Suppressor macrophage treated with lipopolysaccharide for 4 hours (primary cell): Measurements from ENCODE around the gene TADA3.
"Not testable (repeated sequence)": the region's sequence is repeated elsewhere in the genome, so short reads cannot be mapped to it uniquely, and the experiment has no call there.

Experiments used
- DNase-seq: peaks from one replicate; pipeline ENCODE4 v3.0.0-alpha.2; 2020

Gene TADA3

DNA sequence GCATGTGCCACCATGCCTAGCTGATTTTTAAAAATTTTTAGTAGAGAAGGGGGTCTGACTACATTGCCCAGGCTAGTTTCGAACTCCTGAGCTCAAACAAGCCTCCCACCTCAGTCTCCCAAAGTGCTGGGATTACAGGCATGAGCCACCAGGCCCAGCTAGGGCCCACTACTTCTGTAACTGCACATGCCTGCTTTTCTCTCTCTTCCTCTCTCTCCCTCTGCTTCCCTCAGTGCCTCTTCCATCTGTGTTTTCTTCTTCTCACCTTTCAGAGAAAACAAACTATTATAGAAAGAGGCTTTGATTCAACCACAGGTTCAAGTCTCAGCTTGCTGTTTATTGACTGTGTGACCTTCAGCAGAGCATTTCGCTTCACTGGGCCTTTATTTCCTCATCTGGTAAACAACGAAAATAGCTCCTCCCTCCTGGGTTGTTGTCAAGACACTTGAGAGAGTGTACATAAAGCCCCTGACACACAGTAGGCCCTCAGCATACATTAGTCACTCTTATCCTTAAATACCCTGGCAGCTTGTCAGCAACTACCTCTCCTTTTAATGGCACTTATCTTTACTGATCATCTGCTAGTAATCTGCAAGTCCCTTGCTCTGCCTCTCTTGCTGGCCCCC, 10.2 kb downstream of the TADA3 start:
- no peak for DNase-seq

- DNase-seq = no peak
Measured at GRCh38 chr3:9781551-9781950, 10.7 kb downstream of the TADA3 start.

DNA sequence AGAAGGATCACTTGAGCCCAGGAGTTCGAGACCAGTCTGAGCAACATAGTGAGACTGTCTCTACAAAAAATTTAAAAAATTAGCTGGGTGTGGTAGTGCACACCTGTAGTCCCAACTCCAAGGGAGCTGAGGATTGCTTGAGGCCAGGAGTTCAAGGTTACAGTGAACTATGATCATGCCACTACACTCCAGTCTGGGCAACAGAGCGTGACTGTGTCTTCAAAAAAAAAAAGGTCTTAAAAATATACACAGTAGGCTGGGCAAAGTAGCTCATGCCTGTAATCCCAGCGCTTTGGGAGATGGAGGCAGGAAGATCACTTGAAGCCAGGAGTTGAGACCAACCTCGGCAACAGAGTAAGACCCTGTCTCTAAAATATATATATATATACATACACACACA, 11.4 kb downstream of the TADA3 start:
- DNase-seq = no peak

DNA sequence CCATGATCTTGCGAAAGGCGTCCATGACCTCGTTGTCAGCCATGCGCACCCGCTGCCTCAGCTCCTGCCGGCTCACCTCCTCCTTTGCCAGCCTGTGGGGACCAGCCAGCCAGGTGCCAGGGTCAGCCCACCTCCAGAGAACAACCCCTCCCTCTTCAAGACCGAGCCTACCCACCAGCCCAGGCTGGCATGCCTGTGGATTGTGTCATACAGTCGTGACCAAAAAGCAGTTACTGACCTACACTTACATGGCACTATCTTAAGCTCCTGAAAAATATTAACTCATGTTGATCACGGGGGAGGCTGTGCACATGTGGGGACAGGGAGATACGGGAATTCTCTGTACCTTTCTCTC, 11.8 kb downstream of the TADA3 start:
- no peak for DNase-seq

GRCh38 chr3:9779721-9780457, 12.4 kb downstream of the TADA3 start:
- peak; percentile 36 for DNase-seq

- DNase-seq = no peak
Measured at GRCh38 chr3:9779075-9779593, 13.1 kb downstream of the TADA3 start.

DNA sequence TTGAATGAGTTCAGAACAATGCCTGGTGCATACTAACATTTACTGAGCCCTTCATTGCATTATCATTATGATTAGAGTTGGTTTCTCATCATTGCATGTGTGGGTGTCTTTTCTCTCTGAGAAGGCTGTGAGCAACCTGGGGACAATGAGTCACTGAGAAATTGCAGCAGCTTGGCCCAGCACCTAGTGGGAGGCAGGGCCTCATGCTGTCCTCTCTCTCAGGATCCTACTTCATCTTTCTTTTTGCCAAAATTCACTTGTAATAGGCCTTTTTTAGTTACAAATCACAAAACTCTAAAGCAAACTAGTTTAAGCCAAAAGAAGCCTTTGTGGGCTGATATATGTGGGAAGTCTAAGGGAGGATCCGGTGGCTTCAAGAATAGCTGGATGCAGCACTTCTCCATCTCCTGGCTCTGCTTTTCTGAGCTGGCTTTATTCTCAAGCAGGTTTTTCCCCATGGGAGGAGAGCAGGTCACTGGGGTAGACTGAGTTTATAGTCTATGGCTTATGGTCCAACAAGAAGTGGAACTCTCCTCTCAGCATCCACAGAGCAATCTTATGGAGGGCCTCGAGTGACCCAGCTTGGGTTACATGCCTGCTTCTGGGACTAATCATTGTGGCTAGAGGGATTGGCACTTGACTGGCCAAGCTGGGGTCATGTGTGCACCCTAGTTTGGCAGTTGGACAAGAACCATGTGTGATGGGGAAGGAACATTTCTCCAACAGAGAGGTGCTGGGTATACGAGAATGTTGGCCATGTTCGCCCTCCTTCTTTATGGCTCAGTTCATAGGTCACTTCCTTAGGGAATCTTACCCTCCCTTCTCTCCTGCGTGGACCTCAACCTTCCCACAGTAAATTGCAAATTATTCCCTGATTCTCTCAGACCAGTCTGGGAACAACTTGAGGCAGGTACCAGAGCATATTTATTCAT, 13.9 kb downstream of the TADA3 start:
- DNase-seq = peak; percentile 77

GRCh38 chr3:9777694-9778021, 14.6 kb downstream of the TADA3 start:
- no peak for DNase-seq

- DNase-seq = no peak
Measured at GRCh38 chr3:9776896-9777693, 15.2 kb downstream of the TADA3 start.

GRCh38 chr3:9771007-9771406, 21.3 kb downstream of the TADA3 start:
- not testable (repeated sequence) for DNase-seq

DNA sequence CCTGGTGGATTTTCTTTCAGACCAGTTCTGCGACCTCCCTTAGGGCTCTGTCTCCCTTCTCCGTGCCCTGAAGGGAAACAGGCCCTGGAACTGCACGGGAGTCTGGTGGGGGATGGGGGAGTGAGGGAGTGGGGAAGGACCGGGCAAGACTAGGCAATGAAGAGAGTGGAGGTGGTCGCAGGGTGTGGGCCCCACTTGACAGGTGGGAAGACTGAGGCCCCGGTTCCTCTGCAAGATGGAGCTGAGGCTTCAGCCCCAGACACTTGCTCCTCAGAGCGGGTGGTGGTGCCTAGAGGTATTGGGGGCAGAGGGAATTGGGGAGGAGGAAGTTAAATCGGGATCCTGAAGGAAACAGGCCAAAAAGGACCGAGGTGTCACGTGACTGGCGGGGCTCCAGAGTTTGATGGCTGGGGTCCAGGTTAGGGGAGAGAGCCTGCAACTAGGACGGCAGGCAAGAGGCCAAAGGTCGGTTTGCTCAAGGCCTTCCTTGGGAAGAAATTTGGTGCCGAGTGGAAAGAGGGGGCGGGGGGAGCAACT, 21.9 kb downstream of the TADA3 start:
- DNase-seq = no peak

- peak; percentile 83 for DNase-seq
Measured at GRCh38 chr3:9769426-9770275, 22.6 kb downstream of the TADA3 start, which contains the start of gene CAMK1. CAMK1 (minus strand) TSS chr3:9769947; CDS start chr3:9767749, 2,198 bp downstream.

DNA sequence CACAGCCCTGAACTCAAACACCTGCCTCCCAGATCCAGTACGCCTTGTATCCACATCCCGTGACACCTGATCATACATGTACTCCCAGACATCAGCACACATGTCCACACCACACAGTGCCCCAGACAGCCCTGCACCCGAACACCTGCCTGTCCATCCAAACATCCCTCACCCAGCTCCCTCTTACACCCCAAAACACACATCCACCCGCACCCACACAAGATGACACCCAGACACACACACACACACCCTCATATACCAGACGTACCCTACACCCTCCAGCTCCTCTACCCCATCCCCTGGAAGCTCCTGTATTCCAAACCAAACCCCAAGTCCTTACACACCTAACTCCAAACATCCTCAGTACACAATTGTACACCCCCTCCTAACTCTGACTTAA, 23.3 kb downstream of the TADA3 start:
- no peak for DNase-seq

DNA sequence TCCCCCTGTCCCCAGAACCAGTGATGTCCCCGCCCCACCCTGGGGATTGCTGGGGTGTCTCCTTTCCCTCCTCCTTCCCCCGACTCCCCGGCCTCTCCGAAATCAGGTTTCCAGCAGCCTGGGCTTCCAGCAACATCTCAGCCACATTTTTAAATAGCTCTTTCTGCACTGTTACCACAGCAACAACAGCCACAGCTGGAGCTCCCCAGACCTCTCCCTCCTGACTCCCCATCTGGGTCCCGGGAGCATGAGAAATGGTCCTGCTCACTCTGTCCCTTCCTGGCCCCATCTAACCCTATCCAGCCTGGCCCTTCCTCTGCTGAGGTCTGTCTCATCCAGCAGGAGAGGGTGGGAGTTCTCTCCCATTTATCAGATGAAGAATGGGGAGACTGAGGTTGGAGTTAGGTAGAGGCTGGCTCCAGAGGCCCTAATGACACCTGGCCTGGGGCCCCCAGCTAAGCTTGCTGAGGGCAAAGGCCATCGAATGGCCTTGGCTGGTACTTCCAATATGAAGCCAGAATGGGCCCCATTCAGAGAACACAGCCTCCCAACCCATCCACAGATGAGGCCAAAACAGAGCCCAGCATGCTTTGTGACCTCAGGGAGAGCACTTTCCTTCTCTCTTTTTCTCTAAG, 24.0 kb downstream of the TADA3 start:
- no peak for DNase-seq

GRCh38 chr3:9767418-9767817, 24.9 kb downstream of the TADA3 start:
- peak; percentile 58 for DNase-seq

DNA sequence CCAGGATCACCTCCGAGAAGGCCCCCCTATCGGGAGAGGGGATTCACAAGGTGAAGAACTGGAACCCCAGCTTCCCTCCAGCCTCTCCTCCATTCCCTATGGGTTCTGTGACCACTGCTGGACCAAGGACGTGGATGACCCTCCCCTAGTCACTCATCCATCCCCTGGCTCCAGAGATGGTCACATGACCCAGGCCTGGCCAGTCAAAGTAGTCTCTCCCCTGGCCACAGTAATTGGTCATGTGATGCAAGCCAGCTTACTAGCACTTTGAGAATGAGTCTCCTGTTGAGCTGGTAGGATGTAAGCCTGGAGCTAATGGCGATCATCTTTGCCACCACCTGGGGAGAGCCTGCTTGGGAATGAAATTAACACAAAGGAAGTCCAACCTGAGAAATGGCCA, 26.4 kb downstream of the TADA3 start:
- DNase-seq = no peak

- no peak for DNase-seq
Measured at GRCh38 chr3:9762871-9763270, 29.4 kb downstream of the TADA3 start.

DNA sequence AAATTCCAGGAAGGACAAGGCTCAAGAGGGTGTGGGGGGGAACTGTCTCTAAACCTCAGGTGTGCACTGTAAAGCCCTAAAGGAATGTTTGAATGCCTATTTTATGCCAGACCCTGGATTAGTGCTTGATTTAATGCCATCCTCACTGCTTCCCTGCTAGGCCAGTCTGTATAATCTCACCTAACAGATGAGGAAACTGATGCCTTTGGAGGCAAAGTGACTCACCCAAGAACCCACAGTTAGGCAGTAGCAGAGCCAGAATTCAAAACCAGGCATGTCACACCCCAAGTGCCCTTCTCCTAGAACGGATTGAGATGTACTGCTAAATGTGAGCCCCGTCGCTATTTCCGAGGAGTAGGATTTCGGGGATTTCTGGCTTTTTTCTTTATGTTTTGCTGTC, 30.4 kb downstream of the TADA3 start:
- DNase-seq = no peak

GRCh38 chr3:9760779-9761505, 31.3 kb downstream of the TADA3 start:
- no peak for DNase-seq

GRCh38 chr3:9757427-9757826, 34.8 kb downstream of the TADA3 start:
- DNase-seq = no peak
